IMR-90 (cell line): Measurements from ENCODE around the gene MTX3. TPM values are rescaled to one million over a fixed set of nuclear protein-coding genes. Genes with fewer than 3 reads are reported as not detected.

ENCODE experiments used
- ATAC-seq: fragments of 200-7000 bp; cut with Tn5 transposase; 2 replicates; pipeline ENCODE4 v1.9.1; 2020; ENCODE audit warnings: low read depth, mild to moderate bottlenecking, moderate library complexity
- BruUV-seq: library from RNA; stranded (reverse); fragments of 400-500 nt; replicated peaks from 2 replicates; lab custom pipeline; 2021; lab: Mats Ljungman, UMichigan
- CTCF ChIA-PET: fragments of 300-600 bp; formaldehyde crosslinking; extraction: SDS; loops from one replicate; lab custom pipeline; 2021; ENCODE audit warnings: antibody characterized with exemption; lab: Yijun Ruan, JAX
- POLR2A ChIA-PET: fragments of 300-600 bp; sonication (Branson Sonifier 250); formaldehyde crosslinking; loops from one replicate; lab custom pipeline; 2022; ENCODE audit warnings: antibody characterized with exemption; ENCODE audit not compliant: unreplicated experiment; lab: Charles Lee
- DNase-seq: peaks from one replicate; pipeline ENCODE4 v3.0.0; 2013
- H2AFZ ChIP-seq: replicated peaks from 2 replicates; pipeline ENCODE3; 2013; ENCODE audit warnings: low read length, mild to moderate bottlenecking; ENCODE audit not compliant: poor library complexity
- H2AK5ac ChIP-seq: 2 replicates; pipeline ENCODE4 v1.6.1; 2013; ENCODE audit warnings: low read depth, low read length, inconsistent platforms
- H2AK9ac ChIP-seq: replicated peaks from 2 replicates; pipeline ENCODE3; 2013; ENCODE audit warnings: mild to moderate bottlenecking, low read depth, low read length, moderate library complexity; ENCODE audit not compliant: poor library complexity
- H2BK120ac ChIP-seq: 2 replicates; pipeline ENCODE4 v1.6.1; 2013; ENCODE audit warnings: low read depth, low read length, inconsistent platforms
- H2BK15ac ChIP-seq: 3 replicates; pipeline ENCODE4 v1.6.1; 2013; ENCODE audit warnings: low read depth, low read length, inconsistent platforms
- H2BK20ac ChIP-seq: 2 replicates; pipeline ENCODE4 v1.6.1; 2013; ENCODE audit warnings: low read depth, mild to moderate bottlenecking, inconsistent platforms, low read length, moderate library complexity
- H2BK5ac ChIP-seq: 2 replicates; pipeline ENCODE4 v1.6.1; 2013; ENCODE audit warnings: mild to moderate bottlenecking, low read depth, low read length, inconsistent platforms; ENCODE audit not compliant: poor library complexity, severe bottlenecking
- H3K14ac ChIP-seq: replicated peaks from 2 replicates; pipeline ENCODE4 v1.6.1; 2013; ENCODE audit warnings: low read depth, low read length, inconsistent platforms
- H3K18ac ChIP-seq: 2 replicates; pipeline ENCODE4 v1.6.1; 2013; ENCODE audit warnings: low read depth, low read length, control low read depth
- H3K23ac ChIP-seq: 2 replicates; pipeline ENCODE4 v1.6.1; 2013; ENCODE audit warnings: low read depth, low read length, inconsistent platforms
- H3K27ac ChIP-seq: 2 replicates; pipeline ENCODE4 v1.5.1; 2013; ENCODE audit warnings: mild to moderate bottlenecking, control low read depth, low read length; ENCODE audit not compliant: insufficient read depth
- H3K27me3 ChIP-seq: 2 replicates; pipeline ENCODE4 v1.6.1; 2013; ENCODE audit warnings: low read length; ENCODE audit not compliant: control insufficient read depth, insufficient read depth
- H3K36me3 ChIP-seq: 2 replicates; pipeline ENCODE4 v1.6.1; 2013; ENCODE audit warnings: low read length, mixed read lengths; ENCODE audit not compliant: control insufficient read depth, insufficient read depth
- H3K4ac ChIP-seq: 2 replicates; pipeline ENCODE4 v1.6.1; 2013; ENCODE audit warnings: low read depth, low read length, inconsistent platforms
- H3K4me1 ChIP-seq: 2 replicates; pipeline ENCODE4 v1.6.1; 2013; ENCODE audit warnings: low read length, mixed read lengths; ENCODE audit not compliant: control insufficient read depth, insufficient read depth
- H3K4me2 ChIP-seq: 2 replicates; pipeline ENCODE4 v1.6.1; 2013; ENCODE audit warnings: low read depth, mild to moderate bottlenecking, control low read depth, low read length, moderate library complexity
- H3K4me3 ChIP-seq: 2 replicates; pipeline ENCODE4 v1.5.1; 2013; ENCODE audit warnings: low read depth, mild to moderate bottlenecking, control low read depth, low read length, moderate library complexity; ENCODE audit not compliant: insufficient read depth
- H3K56ac ChIP-seq: 2 replicates; pipeline ENCODE4 v1.6.1; 2013; ENCODE audit warnings: low read length, inconsistent platforms; ENCODE audit not compliant: insufficient read depth; ENCODE audit errors: extremely low read depth
- H3K79me1 ChIP-seq, 2 experiments: 2 replicates each; pipeline ENCODE4 v1.6.1; 2013; ENCODE audit warnings: low read length in 2 of 2, inconsistent platforms in 1 of 2, low read depth in 1 of 2
- H3K9ac ChIP-seq: 2 replicates; pipeline ENCODE4 v1.6.1; 2013; ENCODE audit warnings: low read depth, low read length, control low read depth
- H3K9me1 ChIP-seq: 2 replicates; pipeline ENCODE4 v1.6.1; 2013; ENCODE audit warnings: low read length, inconsistent platforms; ENCODE audit not compliant: insufficient read depth
- H3K9me3 ChIP-seq: 2 replicates; pipeline ENCODE4 v1.6.1; 2013; ENCODE audit warnings: low read length; ENCODE audit not compliant: control insufficient read depth, insufficient read depth
- H4K20me1 ChIP-seq: 2 replicates; pipeline ENCODE4 v1.6.1; 2013; ENCODE audit warnings: low read length, inconsistent platforms; ENCODE audit not compliant: insufficient read depth
- H4K5ac ChIP-seq: 2 replicates; pipeline ENCODE4 v1.6.1; 2013; ENCODE audit warnings: mild to moderate bottlenecking, low read depth, low read length, control low read depth
- H4K8ac ChIP-seq, 2 experiments: 2 replicates each; pipeline ENCODE4 v1.6.1; 2013; ENCODE audit warnings: low read depth in 2 of 2, low read length in 2 of 2, control low read depth in 1 of 2, inconsistent platforms in 1 of 2
- H4K91ac ChIP-seq: 2 replicates; pipeline ENCODE4 v1.6.1; 2013; ENCODE audit warnings: low read depth, low read length, inconsistent platforms; ENCODE audit not compliant: insufficient read depth
- CHD1 ChIP-seq: IDR thresholded peaks from 2 replicates; pipeline ENCODE4 v1.6.1; 2012; ENCODE audit warnings: low read depth, low read length, improper control_type of control experiment
- MXI1 ChIP-seq: IDR thresholded peaks from 2 replicates; pipeline ENCODE4 v1.6.1; 2012; ENCODE audit warnings: low read depth, mild to moderate bottlenecking, low read length, moderate library complexity, borderline replicate concordance
- WGBS, 2 experiments: methylation state at CpG; one replicate each; pipeline versions ENCODE4 v1.1.5 to v1.1.7; 2013; ENCODE audit warnings: missing lambda C conversion rate in 2 of 2; ENCODE audit not compliant: insufficient read length in 1 of 2; ENCODE audit errors: extremely low coverage in 2 of 2; 5-methylcytosine and 5-hydroxymethylcytosine counted together
- dilution Hi-C: fragments of 300-500 bp; cut with HindIII; formaldehyde crosslinking; loops from one replicate; pipeline ENCODE4 v1.14.3; 2018; ENCODE audit warnings: low sequenced_read_pairs; ENCODE audit not compliant: unreplicated experiment
- in situ Hi-C: fragments of 300-500 bp; cut with MboI; formaldehyde crosslinking; loops from 3 replicates; pipeline ENCODE4 v1.14.3; 2019; ENCODE audit warnings: low sequenced_read_pairs, inconsistent platforms, mixed read lengths
- intact Hi-C: fragments of 100-400 bp; cut with micrococcal nuclease; formaldehyde crosslinking; loops from 2 replicates; pipeline ENCODE4 v1.10.0; 2022
- polyA plus RNA-seq, 3 experiments: library from polyadenylated mRNA; depleted of rRNA; stranded (reverse); fragments of >200 nt; gene quantifications; 2 replicates each; pipeline ENCODE4 v1.2.3, GENCODE V29; 2012; ENCODE audit warnings: low replicate concordance in 1 of 3
- total RNA-seq: library from RNA; depleted of rRNA; stranded (reverse); fragments of >200 nt; gene quantifications from 2 replicates; pipeline ENCODE4 v1.2.3, GENCODE V29; 2012

MTX3 gene
- total and polyA plus RNA-seq, 2 of the 4 experiments (the other 2 are of a cell fraction): 6.6 to 12.7 TPM

DNA sequence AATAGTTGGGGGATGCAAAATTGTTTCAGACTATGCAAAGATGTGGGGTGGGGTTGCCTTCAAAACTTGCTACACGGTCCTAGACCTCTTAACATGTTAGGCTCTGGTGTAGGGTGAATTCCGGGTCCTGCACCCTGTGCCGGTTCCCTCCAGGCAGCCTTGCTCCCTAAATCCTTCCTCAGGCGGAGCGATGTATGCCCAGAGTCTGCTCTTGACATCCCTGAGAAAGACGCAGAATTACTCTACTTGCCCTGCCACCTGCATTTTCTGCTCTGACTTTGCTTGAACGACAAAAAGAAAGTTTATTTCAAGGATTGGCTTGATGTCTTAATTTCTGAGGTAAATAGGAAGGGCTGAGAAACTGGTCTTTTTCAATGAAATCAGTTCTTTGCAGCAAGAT lies 44.8 kb upstream of the MTX3 start:
- Histone ChIP-seq H3K56ac (no peak overlapping the region), H3K14ac (no peak overlapping the region), H4K20me1 (no peaks in the 10 kb centered on the region), H4K91ac (no peak overlapping the region), H4K5ac (no peak overlapping the region), H3K36me3 (no peaks in the 10 kb centered on the region), H2AFZ (peak overlapping the region; percentile 49), H3K4me3 (no peak overlapping the region), H3K27me3 (peaks cover 60% of the 10 kb centered on the region), H3K9me1 (no peaks in the 10 kb centered on the region), H2BK120ac (no peak overlapping the region), H3K4ac (no peak overlapping the region), H2BK20ac (no peak overlapping the region), H3K4me1 (no peaks in the 10 kb centered on the region), H3K9ac (no peak overlapping the region), H2AK9ac (no peak overlapping the region), H3K9me3 (no peaks in the 10 kb centered on the region; the same call in 1 of the 2 replicates), H3K18ac (no peak overlapping the region), H2BK5ac (no peak overlapping the region), H4K8ac (no peak overlapping the region), H3K79me1 (no peaks in the 10 kb centered on the region), H3K4me2 (no peak overlapping the region), H3K23ac (no peak overlapping the region), H3K27ac (no peak overlapping the region), H2AK5ac (no peak overlapping the region), H2BK15ac (no peak overlapping the region)
- ATAC-seq: no peak
- no TSS peak for BruUV-seq
- TF ChIP-seq MXI1: no peak
- no peak for TF ChIP-seq CHD1
- no peak for DNase-seq
- dilution Hi-C loops: no loop called here
- POLR2A ChIA-PET: no interaction called here
- WGBS, 2 experiments: no CpG with 5 or more reads among the region's 7 CpGs
- intact Hi-C loops: no loop called here
- CTCF ChIA-PET: no interaction called here
- in situ Hi-C loops: no loop called here
